HepG2 (cell line): ENCODE measurements around the gene VAMP2. TPM values are rescaled to one million over a fixed set of nuclear protein-coding genes. Genes with fewer than 3 reads are reported as not detected.

Source experiments
- ESRRA ChIP-seq: sonication (generic); formaldehyde crosslinking; IDR thresholded peaks from 2 replicates; pipeline ENCODE4 v1.5.1; 2020; ENCODE audit warnings: mild to moderate bottlenecking, low read depth, missing genetic modification reagents
- HOXA3 ChIP-seq: sonication (generic); formaldehyde crosslinking; IDR thresholded peaks from 2 replicates; pipeline ENCODE4 v1.5.0; 2020; ENCODE audit warnings: missing genetic modification reagents
- KDM5A ChIP-seq: fragments of 200-600 bp; sonication (generic); IDR thresholded peaks from 2 replicates; pipeline ENCODE4 v1.7.0; 2018; ENCODE audit warnings: antibody characterized with exemption, mild to moderate bottlenecking, low read length, borderline replicate concordance
- RFXAP ChIP-seq: sonication (generic); formaldehyde crosslinking; IDR thresholded peaks from 2 replicates; pipeline ENCODE4 v1.4.0; 2020; ENCODE audit warnings: missing genetic modification reagents, borderline replicate concordance
- SP4 ChIP-seq: sonication (generic); formaldehyde crosslinking; IDR thresholded peaks from 2 replicates; pipeline ENCODE4 v1.8.1; 2023; ENCODE audit warnings: mild to moderate bottlenecking, missing genetic modification reagents
- SUZ12 ChIP-seq: fragments of 150-350 bp; IDR thresholded peaks from 2 replicates; pipeline ENCODE4 v1.6.1; 2014; ENCODE audit warnings: low read depth, low read length
- TOE1 ChIP-seq: sonication (generic); formaldehyde crosslinking; IDR thresholded peaks from 2 replicates; pipeline ENCODE4 v1.4.0; 2020; ENCODE audit warnings: mild to moderate bottlenecking, missing genetic modification reagents
- ZNF350 ChIP-seq: sonication (generic); formaldehyde crosslinking; IDR thresholded peaks from 2 replicates; pipeline ENCODE4 v1.4.0; 2020; ENCODE audit warnings: mild to moderate bottlenecking, low read depth, missing genetic modification reagents, borderline replicate concordance
- ZNF431 ChIP-seq: sonication (generic); formaldehyde crosslinking; IDR thresholded peaks from 2 replicates; pipeline ENCODE4 v1.9.0; 2022; ENCODE audit warnings: missing genetic modification reagents, low read depth, mild to moderate bottlenecking, borderline replicate concordance
- ZNF549 ChIP-seq: sonication (generic); formaldehyde crosslinking; IDR thresholded peaks from 2 replicates; pipeline ENCODE4 v1.5.0; 2020; ENCODE audit warnings: missing genetic modification reagents
- ZNF737 ChIP-seq: sonication (generic); formaldehyde crosslinking; IDR thresholded peaks from 2 replicates; pipeline ENCODE4 v1.5.0; 2020; ENCODE audit warnings: missing genetic modification reagents, mild to moderate bottlenecking, borderline replicate concordance
- ZSCAN21 ChIP-seq: sonication (generic); formaldehyde crosslinking; IDR thresholded peaks from 2 replicates; pipeline ENCODE4 v1.8.0; 2022; ENCODE audit warnings: mild to moderate bottlenecking, missing genetic modification reagents, moderate library complexity, borderline replicate concordance
- polyA plus RNA-seq, 8 experiments: library from polyadenylated mRNA; depleted of rRNA in 3 of 8; stranded (reverse) in 7 of 8; unstranded in 1 of 8; fragments of >200 nt; fragmentation: Illumina TruSeq in 4 of 8; extraction: Trizol in 4 of 8; gene quantifications; 2 replicates each; pipeline versions ENCODE4 v1.2.1 to v1.2.3, GENCODE V29; 2011 to 2016; ENCODE audit warnings: low read depth in 4 of 8, missing spikeins in 1 of 8, mixed read lengths in 1 of 8; ENCODE audit not compliant: insufficient read depth in 1 of 8
- total RNA-seq, 5 experiments: library from RNA; depleted of rRNA; stranded (reverse); fragments of >200 nt; fragmentation: Illumina TruSeq; extraction: Trizol; gene quantifications; 2 replicates each; pipeline ENCODE4 v1.2.3, GENCODE V29; 2016; ENCODE audit warnings: low read depth in 1 of 5
- TF ChIP-seq, protein P1 (sequence below): sonication (generic); formaldehyde crosslinking; IDR thresholded peaks from 2 replicates; pipeline ENCODE4 v1.5.0; 2020; ENCODE audit warnings: mild to moderate bottlenecking, missing genetic modification reagents
- TF ChIP-seq, protein P2 (sequence below): sonication (generic); formaldehyde crosslinking; conservative IDR thresholded peaks from 2 replicates; pipeline ENCODE4 v1.8.0; 2022; ENCODE audit warnings: low read depth, missing genetic modification reagents
- TF ChIP-seq, protein P3 (sequence below): sonication (generic); formaldehyde crosslinking; IDR thresholded peaks from one replicate; pipeline ENCODE4 v1.5.1; 2020; ENCODE audit warnings: mild to moderate bottlenecking, missing genetic modification reagents; ENCODE audit errors: not compliant biosample characterization
- TF ChIP-seq, protein P4 (sequence below): sonication (generic); formaldehyde crosslinking; IDR thresholded peaks from 2 replicates; pipeline ENCODE4 v1.8.1; 2023; ENCODE audit warnings: missing genetic modification reagents, inconsistent platforms, borderline replicate concordance

VAMP2 gene
- total and polyA plus RNA-seq, 2 of the 13 experiments (the other 11 are each of a cell fraction or from before 2014, with no cell fraction given): 3.9 to 17.2 TPM

DNA sequence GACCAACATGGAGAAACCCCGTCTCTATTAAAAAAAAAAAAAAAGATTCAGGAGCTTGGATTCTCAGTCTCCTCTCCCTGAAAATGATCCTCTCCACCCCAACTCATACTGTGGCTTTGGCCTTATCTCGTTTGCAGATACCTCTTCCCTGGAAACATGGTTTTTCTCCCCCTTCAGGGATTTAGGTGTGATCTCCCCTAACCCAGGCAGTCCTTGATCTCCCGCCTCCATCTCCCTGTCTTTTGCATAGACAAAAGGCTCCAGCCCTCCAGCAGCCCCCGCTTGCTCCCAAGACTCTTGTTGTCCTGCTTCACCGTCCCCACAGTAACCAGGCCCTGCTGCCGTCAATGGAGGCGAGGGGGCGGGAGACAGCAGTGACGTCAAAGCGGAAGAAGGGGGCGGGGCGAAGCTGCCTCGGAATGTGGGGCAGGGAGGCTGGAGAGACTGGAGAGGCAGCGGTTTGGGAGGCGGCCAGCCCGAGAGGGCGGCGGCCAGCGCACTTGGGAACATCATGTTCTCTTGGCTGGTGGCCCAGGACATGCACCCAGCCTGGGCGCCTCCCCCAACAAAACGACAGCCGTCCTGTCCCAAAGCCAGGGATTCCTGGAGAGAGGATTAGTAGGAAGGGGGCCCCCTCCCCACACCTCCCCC lies 8.7 kb downstream of the VAMP2 start (continued):
- TF ChIP-seq, protein P1, sequence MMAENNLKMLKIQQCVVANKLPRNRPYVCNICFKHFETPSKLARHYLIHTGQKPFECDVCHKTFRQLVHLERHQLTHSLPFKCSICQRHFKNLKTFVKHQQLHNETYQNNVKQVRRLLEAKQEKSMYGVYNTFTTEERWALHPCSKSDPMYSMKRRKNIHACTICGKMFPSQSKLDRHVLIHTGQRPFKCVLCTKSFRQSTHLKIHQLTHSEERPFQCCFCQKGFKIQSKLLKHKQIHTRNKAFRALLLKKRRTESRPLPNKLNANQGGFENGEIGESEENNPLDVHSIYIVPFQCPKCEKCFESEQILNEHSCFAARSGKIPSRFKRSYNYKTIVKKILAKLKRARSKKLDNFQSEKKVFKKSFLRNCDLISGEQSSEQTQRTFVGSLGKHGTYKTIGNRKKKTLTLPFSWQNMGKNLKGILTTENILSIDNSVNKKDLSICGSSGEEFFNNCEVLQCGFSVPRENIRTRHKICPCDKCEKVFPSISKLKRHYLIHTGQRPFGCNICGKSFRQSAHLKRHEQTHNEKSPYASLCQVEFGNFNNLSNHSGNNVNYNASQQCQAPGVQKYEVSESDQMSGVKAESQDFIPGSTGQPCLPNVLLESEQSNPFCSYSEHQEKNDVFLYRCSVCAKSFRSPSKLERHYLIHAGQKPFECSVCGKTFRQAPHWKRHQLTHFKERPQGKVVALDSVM (CRISPR knock-in tag): peak; percentile 92
- no peak for TF ChIP-seq KDM5A
- TF ChIP-seq, protein P2, sequence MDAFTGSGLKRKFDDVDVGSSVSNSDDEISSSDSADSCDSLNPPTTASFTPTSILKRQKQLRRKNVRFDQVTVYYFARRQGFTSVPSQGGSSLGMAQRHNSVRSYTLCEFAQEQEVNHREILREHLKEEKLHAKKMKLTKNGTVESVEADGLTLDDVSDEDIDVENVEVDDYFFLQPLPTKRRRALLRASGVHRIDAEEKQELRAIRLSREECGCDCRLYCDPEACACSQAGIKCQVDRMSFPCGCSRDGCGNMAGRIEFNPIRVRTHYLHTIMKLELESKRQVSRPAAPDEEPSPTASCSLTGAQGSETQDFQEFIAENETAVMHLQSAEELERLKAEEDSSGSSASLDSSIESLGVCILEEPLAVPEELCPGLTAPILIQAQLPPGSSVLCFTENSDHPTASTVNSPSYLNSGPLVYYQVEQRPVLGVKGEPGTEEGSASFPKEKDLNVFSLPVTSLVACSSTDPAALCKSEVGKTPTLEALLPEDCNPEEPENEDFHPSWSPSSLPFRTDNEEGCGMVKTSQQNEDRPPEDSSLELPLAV (CRISPR knock-in tag): no peak
- TF ChIP-seq, protein P3, sequence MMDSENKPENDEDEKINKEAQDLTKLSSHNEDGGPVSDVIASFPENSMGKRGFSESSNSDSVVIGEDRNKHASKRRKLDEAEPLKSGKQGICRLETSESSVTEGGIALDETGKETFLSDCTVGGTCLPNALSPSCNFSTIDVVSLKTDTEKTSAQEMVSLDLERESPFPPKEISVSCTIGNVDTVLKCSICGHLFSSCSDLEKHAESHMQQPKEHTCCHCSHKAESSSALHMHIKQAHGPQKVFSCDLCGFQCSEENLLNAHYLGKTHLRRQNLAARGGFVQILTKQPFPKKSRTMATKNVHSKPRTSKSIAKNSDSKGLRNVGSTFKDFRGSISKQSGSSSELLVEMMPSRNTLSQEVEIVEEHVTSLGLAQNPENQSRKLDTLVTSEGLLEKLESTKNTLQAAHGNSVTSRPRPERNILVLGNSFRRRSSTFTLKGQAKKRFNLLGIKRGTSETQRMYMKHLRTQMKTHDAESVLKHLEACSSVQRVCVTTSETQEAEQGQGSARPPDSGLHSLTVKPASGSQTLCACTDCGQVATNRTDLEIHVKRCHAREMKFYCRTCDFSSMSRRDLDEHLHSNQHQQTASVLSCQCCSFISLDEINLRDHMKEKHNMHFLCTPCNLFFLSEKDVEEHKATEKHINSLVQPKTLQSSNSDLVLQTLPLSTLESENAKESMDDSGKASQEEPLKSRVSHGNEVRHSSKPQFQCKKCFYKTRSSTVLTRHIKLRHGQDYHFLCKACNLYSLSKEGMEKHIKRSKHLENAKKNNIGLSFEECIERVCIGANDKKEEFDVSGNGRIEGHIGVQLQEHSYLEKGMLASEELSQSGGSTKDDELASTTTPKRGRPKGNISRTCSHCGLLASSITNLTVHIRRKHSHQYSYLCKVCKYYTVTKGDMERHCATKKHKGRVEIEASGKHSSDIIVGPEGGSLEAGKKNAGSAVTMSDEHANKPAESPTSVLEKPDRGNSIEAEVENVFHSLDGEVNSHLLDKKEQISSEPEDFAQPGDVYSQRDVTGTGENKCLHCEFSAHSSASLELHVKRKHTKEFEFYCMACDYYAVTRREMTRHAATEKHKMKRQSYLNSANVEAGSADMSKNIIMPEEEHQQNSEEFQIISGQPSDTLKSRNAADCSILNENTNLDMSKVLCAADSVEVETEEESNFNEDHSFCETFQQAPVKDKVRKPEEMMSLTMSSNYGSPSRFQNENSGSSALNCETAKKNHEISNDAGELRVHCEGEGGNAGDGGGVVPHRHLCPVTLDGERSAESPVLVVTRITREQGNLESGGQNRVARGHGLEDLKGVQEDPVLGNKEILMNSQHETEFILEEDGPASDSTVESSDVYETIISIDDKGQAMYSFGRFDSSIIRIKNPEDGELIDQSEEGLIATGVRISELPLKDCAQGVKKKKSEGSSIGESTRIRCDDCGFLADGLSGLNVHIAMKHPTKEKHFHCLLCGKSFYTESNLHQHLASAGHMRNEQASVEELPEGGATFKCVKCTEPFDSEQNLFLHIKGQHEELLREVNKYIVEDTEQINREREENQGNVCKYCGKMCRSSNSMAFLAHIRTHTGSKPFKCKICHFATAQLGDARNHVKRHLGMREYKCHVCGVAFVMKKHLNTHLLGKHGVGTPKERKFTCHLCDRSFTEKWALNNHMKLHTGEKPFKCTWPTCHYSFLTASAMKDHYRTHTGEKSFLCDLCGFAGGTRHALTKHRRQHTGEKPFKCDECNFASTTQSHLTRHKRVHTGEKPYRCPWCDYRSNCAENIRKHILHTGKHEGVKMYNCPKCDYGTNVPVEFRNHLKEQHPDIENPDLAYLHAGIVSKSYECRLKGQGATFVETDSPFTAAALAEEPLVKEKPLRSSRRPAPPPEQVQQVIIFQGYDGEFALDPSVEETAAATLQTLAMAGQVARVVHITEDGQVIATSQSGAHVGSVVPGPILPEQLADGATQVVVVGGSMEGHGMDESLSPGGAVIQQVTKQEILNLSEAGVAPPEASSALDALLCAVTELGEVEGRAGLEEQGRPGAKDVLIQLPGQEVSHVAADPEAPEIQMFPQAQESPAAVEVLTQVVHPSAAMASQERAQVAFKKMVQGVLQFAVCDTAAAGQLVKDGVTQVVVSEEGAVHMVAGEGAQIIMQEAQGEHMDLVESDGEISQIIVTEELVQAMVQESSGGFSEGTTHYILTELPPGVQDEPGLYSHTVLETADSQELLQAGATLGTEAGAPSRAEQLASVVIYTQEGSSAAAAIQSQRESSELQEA: no peak
- TF ChIP-seq ZNF431: 0 out of 2 replicates have a peak, but pooled peaks have one; percentile 39
- TF ChIP-seq RFXAP: no peak
- TF ChIP-seq ZNF549 (CRISPR knock-in tag): no peak
- peak; percentile 63 for TF ChIP-seq SP4 (CRISPR knock-in tag)
- no peak for TF ChIP-seq ESRRA
- no peak for TF ChIP-seq ZNF737 (CRISPR knock-in tag)
- TF ChIP-seq, protein P4, sequence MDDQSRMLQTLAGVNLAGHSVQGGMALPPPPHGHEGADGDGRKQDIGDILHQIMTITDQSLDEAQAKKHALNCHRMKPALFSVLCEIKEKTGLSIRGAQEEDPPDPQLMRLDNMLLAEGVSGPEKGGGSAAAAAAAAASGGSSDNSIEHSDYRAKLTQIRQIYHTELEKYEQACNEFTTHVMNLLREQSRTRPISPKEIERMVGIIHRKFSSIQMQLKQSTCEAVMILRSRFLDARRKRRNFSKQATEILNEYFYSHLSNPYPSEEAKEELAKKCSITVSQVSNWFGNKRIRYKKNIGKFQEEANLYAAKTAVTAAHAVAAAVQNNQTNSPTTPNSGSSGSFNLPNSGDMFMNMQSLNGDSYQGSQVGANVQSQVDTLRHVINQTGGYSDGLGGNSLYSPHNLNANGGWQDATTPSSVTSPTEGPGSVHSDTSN (CRISPR knock-in tag): no peak
- no peak for TF ChIP-seq TOE1 (CRISPR knock-in tag)
- no peak for TF ChIP-seq ZNF350 (CRISPR knock-in tag)
- no peak for TF ChIP-seq SUZ12
- 0 out of 2 replicates have a peak, but pooled peaks have one; percentile 14 for TF ChIP-seq ZSCAN21 (CRISPR knock-in tag)
- peak; percentile 67; the same call in 1 of the 2 replicates for TF ChIP-seq HOXA3 (CRISPR knock-in tag)
